OCI-LY1 (cell line): Measurements from ENCODE around the gene OGN.

Experiments
- H2AFZ ChIP-seq: fragments of 200-600 bp; sonication (generic), shearing (Covaris generic); 2 replicates; pipeline ENCODE4 v1.6.0; 2014; ENCODE audit warnings: antibody characterized with exemption, mild to moderate bottlenecking, low read length
- H3F3A ChIP-seq: fragments of 200-600 bp; sonication (generic), shearing (Covaris generic); 2 replicates; pipeline ENCODE4 v1.6.0; 2014; ENCODE audit warnings: mild to moderate bottlenecking, antibody characterized with exemption, low read length, moderate library complexity; ENCODE audit not compliant: insufficient read depth
- H3K27ac ChIP-seq: fragments of 200-600 bp; sonication (generic); 2 replicates; pipeline ENCODE4 v1.5.1; 2014; ENCODE audit warnings: low read length, mixed run types, mild to moderate bottlenecking, low read depth; ENCODE audit not compliant: poor library complexity, severe bottlenecking
- H3K27me3 ChIP-seq: fragments of 200-600 bp; sonication (generic); 2 replicates; pipeline ENCODE4 v1.6.0; 2014; ENCODE audit warnings: antibody characterized with exemption, mild to moderate bottlenecking, low read length, moderate library complexity; ENCODE audit not compliant: insufficient read depth
- H3K36me3 ChIP-seq: fragments of 200-600 bp; sonication (generic); 2 replicates; pipeline ENCODE4 v1.6.1; 2014; ENCODE audit warnings: mild to moderate bottlenecking, antibody characterized with exemption, low read length, moderate library complexity, mixed read lengths; ENCODE audit not compliant: insufficient read depth
- H3K4me1 ChIP-seq: fragments of 200-600 bp; sonication (generic); 2 replicates; pipeline ENCODE4 v1.5.1; 2014; ENCODE audit warnings: mild to moderate bottlenecking, low read length, moderate library complexity; ENCODE audit not compliant: insufficient read depth, severe bottlenecking
- H3K4me2 ChIP-seq: fragments of 200-600 bp; sonication (generic), shearing (Covaris generic); 2 replicates; pipeline ENCODE4 v1.6.1; 2014; ENCODE audit warnings: low read length
- H3K4me3 ChIP-seq: fragments of 200-600 bp; sonication (generic); 2 replicates; pipeline ENCODE4 v1.5.1; 2014; ENCODE audit warnings: low read length, low read depth, mild to moderate bottlenecking, mixed read lengths; ENCODE audit not compliant: poor library complexity, severe bottlenecking
- H3K79me2 ChIP-seq: fragments of 200-600 bp; shearing (Covaris generic); 2 replicates; pipeline ENCODE4 v1.6.1; 2016; ENCODE audit warnings: mixed run types, low read length, mixed read lengths; ENCODE audit not compliant: insufficient read depth
- H3K9ac ChIP-seq: fragments of 200-600 bp; sonication (generic), shearing (Covaris generic); 2 replicates; pipeline ENCODE4 v1.6.1; 2014; ENCODE audit warnings: mild to moderate bottlenecking, low read length, mixed read lengths
- H3K9me2 ChIP-seq: fragments of 200-600 bp; sonication (generic), shearing (Covaris generic); 2 replicates; pipeline ENCODE4 v1.6.1; 2014; ENCODE audit warnings: low read depth, mild to moderate bottlenecking, low read length, mixed read lengths
- H3K9me3 ChIP-seq: fragments of 200-600 bp; shearing (Covaris generic); 2 replicates; pipeline ENCODE4 v1.6.1; 2014; ENCODE audit warnings: low read length, mixed read lengths
- H4K20me1 ChIP-seq: fragments of 200-600 bp; sonication (generic), shearing (Covaris generic); 2 replicates; pipeline ENCODE4 v1.6.0; 2016; ENCODE audit warnings: mild to moderate bottlenecking, low read length; ENCODE audit not compliant: insufficient read depth
- EZH2 ChIP-seq: fragments of 200-600 bp; sonication (generic), shearing (Covaris generic); IDR thresholded peaks from 2 replicates; pipeline ENCODE4 v1.8.0; 2017; ENCODE audit warnings: borderline replicate concordance, mixed run types, mild to moderate bottlenecking, antibody characterized with exemption, low read length, moderate library complexity, mixed read lengths
- TF ChIP-seq, protein P1 (sequence below): fragments of 200-600 bp; sonication (generic), shearing (Covaris generic); IDR thresholded peaks from 2 replicates; pipeline ENCODE4 v1.5.1; 2017; ENCODE audit warnings: mild to moderate bottlenecking, antibody characterized with exemption, low read length, moderate library complexity, mixed read lengths

Gene OGN

DNA sequence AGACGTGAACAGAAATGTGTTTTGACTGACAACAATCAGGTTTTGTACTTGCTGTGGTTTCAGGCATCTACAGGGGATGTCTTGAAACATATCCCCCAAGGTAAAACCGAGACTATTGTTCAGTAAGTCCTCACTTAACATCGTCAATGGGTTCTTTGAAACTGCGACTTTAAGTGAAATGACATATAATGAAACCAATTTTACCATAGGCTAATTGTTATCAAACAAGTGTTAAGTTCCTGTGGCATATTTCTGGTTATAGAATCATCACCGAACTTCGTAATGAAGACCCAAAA is 36.3 kb upstream of the OGN start:
- H4K20me1 ChIP-seq: no peaks in the 10 kb centered on the region

DNA sequence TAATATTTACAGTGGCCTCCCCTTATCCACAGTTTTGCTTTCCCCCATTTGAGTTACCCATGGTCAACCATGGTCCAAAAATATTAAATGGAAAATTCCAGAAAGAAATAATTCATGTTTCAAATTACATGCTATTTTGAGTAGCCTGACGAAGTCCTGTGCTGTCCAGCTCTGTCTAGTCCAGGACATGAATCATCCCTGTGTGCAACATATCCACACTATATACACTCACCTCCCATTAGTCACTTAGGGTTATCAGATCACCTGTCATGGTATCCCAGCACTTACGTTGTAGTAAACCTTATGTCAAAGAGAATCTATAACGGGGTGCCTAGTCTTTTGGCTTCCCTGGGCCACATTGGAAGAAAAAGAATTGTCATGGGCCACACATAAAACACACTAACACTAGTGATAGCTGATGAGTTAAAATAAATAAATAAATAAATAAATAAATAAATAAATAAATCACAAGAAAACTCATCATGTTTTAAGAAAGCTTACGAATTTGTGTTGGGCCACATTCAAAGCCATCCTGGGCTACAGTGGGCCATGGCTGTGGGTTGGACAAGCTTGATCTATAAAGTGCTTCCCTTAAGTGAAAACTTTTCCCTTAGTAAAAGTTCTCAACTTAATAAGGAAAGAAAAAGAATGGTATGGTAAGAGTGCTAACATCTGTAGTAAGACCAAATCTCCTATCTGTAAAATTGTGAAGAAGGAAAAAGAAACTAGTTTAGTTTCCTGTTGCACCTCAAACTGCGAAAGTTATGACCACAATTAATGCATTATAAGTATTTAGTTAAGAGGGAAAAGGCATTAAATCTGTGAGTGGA is 35.8 kb upstream of the OGN start:
- no peak overlapping the region for H3K4me3 ChIP-seq
- H3K9me2 ChIP-seq: no peaks in the 10 kb centered on the region
- H3F3A ChIP-seq: no peaks in the 10 kb centered on the region
- H3K27me3 ChIP-seq: no peaks in the 10 kb centered on the region
- TF ChIP-seq, protein P1, sequence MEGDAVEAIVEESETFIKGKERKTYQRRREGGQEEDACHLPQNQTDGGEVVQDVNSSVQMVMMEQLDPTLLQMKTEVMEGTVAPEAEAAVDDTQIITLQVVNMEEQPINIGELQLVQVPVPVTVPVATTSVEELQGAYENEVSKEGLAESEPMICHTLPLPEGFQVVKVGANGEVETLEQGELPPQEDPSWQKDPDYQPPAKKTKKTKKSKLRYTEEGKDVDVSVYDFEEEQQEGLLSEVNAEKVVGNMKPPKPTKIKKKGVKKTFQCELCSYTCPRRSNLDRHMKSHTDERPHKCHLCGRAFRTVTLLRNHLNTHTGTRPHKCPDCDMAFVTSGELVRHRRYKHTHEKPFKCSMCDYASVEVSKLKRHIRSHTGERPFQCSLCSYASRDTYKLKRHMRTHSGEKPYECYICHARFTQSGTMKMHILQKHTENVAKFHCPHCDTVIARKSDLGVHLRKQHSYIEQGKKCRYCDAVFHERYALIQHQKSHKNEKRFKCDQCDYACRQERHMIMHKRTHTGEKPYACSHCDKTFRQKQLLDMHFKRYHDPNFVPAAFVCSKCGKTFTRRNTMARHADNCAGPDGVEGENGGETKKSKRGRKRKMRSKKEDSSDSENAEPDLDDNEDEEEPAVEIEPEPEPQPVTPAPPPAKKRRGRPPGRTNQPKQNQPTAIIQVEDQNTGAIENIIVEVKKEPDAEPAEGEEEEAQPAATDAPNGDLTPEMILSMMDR: no peak
- TF ChIP-seq EZH2: no peak
- H3K4me1 ChIP-seq: no peaks in the 10 kb centered on the region
- H3K27ac ChIP-seq: no peak overlapping the region
- H3K79me2 ChIP-seq: no peaks in the 10 kb centered on the region
- no peaks in the 10 kb centered on the region for H3K36me3 ChIP-seq
- no peaks in the 10 kb centered on the region for H4K20me1 ChIP-seq
- H3K9ac ChIP-seq: no peak overlapping the region
- no peak overlapping the region for H3K4me2 ChIP-seq
- no peaks in the 10 kb centered on the region for H3K9me3 ChIP-seq
- no peak overlapping the region for H2AFZ ChIP-seq

More for the DNA sequence above, 36.3 kb upstream of the OGN start:
- Histone ChIP-seq H3K27me3 (no peaks in the 10 kb centered on the region), H3K79me2 (no peaks in the 10 kb centered on the region), H3K27ac (no peak overlapping the region), H3F3A (no peaks in the 10 kb centered on the region), H3K9me3 (no peaks in the 10 kb centered on the region), H3K4me1 (no peaks in the 10 kb centered on the region), H3K36me3 (no peaks in the 10 kb centered on the region), H3K9ac (no peak overlapping the region), H3K4me2 (no peak overlapping the region), H3K9me2 (no peaks in the 10 kb centered on the region), H3K4me3 (no peak overlapping the region), H2AFZ (no peak overlapping the region)
- TF ChIP-seq, protein P1: no peak
- no peak for TF ChIP-seq EZH2

DNA sequence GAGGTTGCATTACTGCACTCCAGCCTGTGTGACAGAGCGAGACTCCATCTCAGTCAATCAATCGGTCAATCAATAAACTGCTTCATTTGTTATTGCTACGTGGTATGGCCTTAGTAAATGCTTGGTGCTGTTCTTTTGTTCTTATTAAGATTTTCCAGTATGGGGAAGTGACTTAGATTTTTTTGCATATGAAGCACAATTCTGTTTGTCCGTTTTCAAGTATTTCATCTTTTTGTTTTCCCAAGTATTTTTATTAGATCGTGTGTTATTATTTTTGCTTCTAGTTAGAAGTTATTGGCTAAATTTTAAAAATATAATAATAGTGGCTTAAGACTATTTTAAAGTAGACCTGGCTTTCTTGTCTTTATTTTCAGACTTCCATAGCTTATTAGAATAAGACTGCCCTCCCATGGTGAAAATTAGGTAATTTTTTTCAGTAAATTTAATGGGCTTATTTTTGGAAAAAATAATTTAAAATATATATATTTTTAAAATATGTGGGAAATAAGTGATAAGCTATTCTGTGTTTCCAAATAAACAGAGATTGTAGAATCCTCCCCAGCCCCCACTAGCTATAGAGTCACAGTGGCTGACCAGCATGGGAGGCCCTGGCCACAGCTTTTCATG is 34.6 kb upstream of the OGN start:
- H3K9ac ChIP-seq: no peak overlapping the region
- no peaks in the 10 kb centered on the region for H3K4me1 ChIP-seq
- H3K79me2 ChIP-seq: no peaks in the 10 kb centered on the region
- no peak overlapping the region for H3K4me2 ChIP-seq
- no peaks in the 10 kb centered on the region for H3K9me3 ChIP-seq
- H4K20me1 ChIP-seq: no peaks in the 10 kb centered on the region
- no peaks in the 10 kb centered on the region for H3F3A ChIP-seq
- H3K9me2 ChIP-seq: no peaks in the 10 kb centered on the region
- H3K27me3 ChIP-seq: no peaks in the 10 kb centered on the region
- no peaks in the 10 kb centered on the region for H3K36me3 ChIP-seq
- H2AFZ ChIP-seq: no peak overlapping the region
- no peak overlapping the region for H3K4me3 ChIP-seq
- TF ChIP-seq EZH2: no peak
- TF ChIP-seq, protein P1: peak; percentile 31
- H3K27ac ChIP-seq: no peak overlapping the region
